Measurements from ENCODE around the gene ETS2. TPM values are rescaled to one million over a fixed set of nuclear protein-coding genes. Genes with fewer than 3 reads are reported as not detected.

ETS2 gene
- total RNA-seq, 1 experiment from 2014 or later, result 35.3 TPM

GRCh38 chr21:38795475-38795874, 10.3 kb upstream of the ETS2 start:
- Histone ChIP-seq H3K9me3 (ENCODE audit: control insufficient read depth, low read depth, low read length) (no peaks in the 10 kb centered on the region), H4K8ac (replicated peaks; ENCODE audit: insufficient read length, low read depth, low read length) (no peak overlapping the region), H2BK5ac (ENCODE audit: insufficient read length, low read length) (no peak overlapping the region), H3K23ac (ENCODE audit: insufficient read length, low read depth, low read length) (no peak overlapping the region), H2BK15ac (ENCODE audit: low read depth, low read length) (no peak overlapping the region), H4K91ac (ENCODE audit: insufficient read length, low read depth, low read length) (no peak overlapping the region), H3K79me1 (ENCODE audit: insufficient read depth, low read depth, low read length, poor library complexity, severe bottlenecking) (no peaks in the 10 kb centered on the region), H2BK120ac (ENCODE audit: low read depth, low read length, poor library complexity, severe bottlenecking) (no peak overlapping the region), H2AFZ (ENCODE audit: low read length) (no peak overlapping the region), H3K4me1 (ENCODE audit: insufficient read depth, low read length) (no peaks in the 10 kb centered on the region), H4K5ac (ENCODE audit: insufficient read length, low read depth, low read length) (no peak overlapping the region), H3K56ac (ENCODE audit: insufficient read length, low read depth, low read length) (no peak overlapping the region), H2BK12ac (ENCODE audit: insufficient read length, low read depth, low read length) (no peak overlapping the region), H3K27ac (ENCODE audit: insufficient read length, low read depth, low read length) (no peak overlapping the region), H3K79me2 (ENCODE audit: insufficient read depth, low read length) (no peaks in the 10 kb centered on the region), H3K9ac (ENCODE audit: extremely low read depth, insufficient read length, low read length) (no peak overlapping the region), H3K4me2 (ENCODE audit: insufficient read depth, insufficient read length, low read length) (no peak overlapping the region), H4K20me1 (ENCODE audit: control insufficient read depth, insufficient read depth, insufficient read length) (peaks cover 4% of the 10 kb centered on the region), H2BK20ac (ENCODE audit: low read depth, low read length, poor library complexity, severe bottlenecking) (no peak overlapping the region), H3T11ph (ENCODE audit: low read length) (no peak overlapping the region), H3K18ac (ENCODE audit: insufficient read length, low read depth, low read length) (no peak overlapping the region), H3K23me2 (ENCODE audit: insufficient read length, low read depth, low read length, poor library complexity, severe bottlenecking) (no peaks in the 10 kb centered on the region), H3K4ac (ENCODE audit: low read depth, low read length) (no peak overlapping the region), H2AK5ac (ENCODE audit: insufficient read length, low read length) (no peak overlapping the region), H3K14ac (ENCODE audit: insufficient read depth, low read length) (no peak overlapping the region), H3K27me3 (ENCODE audit: insufficient read depth, low read length) (no peaks in the 10 kb centered on the region)
- H3K4me3 Mint-ChIP-seq, result peak overlapping the region in 1 of 2 experiments; percentile 28; a peak in 2 of 5 replicates
- DNase-seq, result no peak
- TF ChIP-seq CTCF (conservative IDR thresholded peaks at IDR 0.05), result no peak
- peaks cover 12 to 16% of the 10 kb centered on the region in 2 experiments for H3K4me1 Mint-ChIP-seq
- no peaks in the 10 kb centered on the region; a peak in 3 of 5 replicates for H3K9me3 Mint-ChIP-seq
- WGBS (ENCODE audit: extremely low coverage, insufficient read length, low lambda C conversion rate), result no CpG with 5 or more reads among the region's 8 CpGs
- H3K27ac Mint-ChIP-seq, result no peak overlapping the region; a peak in 2 of 7 replicates
- H3K36me3 Mint-ChIP-seq (ENCODE audit: insufficient read depth in 1 of 3, low read depth in 3 of 3), result no peaks in the 10 kb centered on the region; a peak in 1 of 7 replicates
- peaks cover 4% of the 10 kb centered on the region; the same call in 1 of the 2 replicates for H3K27me3 Mint-ChIP-seq (ENCODE audit: low read depth)

Measured in H9 (cell line).